GM18502 (cell line): ENCODE data around the gene POLK.
"Not testable (repeated sequence)": the region's sequence is repeated elsewhere in the genome, so short reads cannot be mapped to it uniquely, and the experiment has no call there.

Experiments used
- ATAC-seq: cut with Tn5 transposase; IDR thresholded peaks from one replicate; pipeline ENCODE4 v1.9.1; 2021; ENCODE audit warnings: mild to moderate bottlenecking; ENCODE audit not compliant: unreplicated experiment, poor library complexity

Gene POLK

DNA sequence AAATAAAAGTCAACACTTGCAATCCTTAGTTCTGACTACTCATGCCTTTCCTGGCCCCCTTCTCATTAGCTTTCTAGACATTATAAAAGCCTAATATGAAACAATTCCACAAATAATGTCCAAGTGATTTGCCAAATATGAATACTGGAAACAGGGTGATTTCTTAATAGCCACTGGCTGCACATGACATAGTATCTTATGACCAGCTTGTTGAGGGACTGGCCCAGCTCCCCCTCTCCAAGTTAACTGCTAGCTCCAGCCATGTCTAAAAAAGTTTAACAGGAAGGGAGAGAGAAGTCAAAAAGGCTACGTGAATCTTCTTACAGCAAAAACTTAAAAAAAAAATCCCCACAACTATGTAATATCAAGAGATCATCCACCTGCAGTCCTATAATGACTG lies 1.7 kb upstream of the POLK start:
- no peak for ATAC-seq

DNA sequence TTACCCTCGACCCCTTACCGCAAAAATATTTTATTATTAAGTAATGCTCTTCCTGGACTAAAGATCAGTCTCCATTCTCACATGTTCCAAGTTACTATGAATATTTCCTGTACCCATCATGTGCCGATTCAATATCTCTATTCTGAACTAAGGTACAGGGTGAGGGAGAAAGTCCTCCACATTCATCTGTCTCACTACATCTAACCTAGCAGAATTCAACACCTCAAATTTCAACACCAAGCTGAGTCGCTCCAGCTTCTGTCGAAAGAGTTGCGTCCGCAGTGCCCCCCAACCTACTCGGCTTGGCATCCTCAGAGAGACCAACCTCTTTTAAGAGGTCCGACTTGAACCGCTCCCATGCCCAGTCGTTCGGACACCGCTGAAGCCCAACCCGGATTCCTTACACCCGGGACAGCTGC lies 1.3 kb upstream of the POLK start:
- peak; percentile 5 for ATAC-seq

GRCh38 chr5:75510836-75511434 lies 756 bp upstream of the POLK start:
- peak; percentile 35 for ATAC-seq

DNA sequence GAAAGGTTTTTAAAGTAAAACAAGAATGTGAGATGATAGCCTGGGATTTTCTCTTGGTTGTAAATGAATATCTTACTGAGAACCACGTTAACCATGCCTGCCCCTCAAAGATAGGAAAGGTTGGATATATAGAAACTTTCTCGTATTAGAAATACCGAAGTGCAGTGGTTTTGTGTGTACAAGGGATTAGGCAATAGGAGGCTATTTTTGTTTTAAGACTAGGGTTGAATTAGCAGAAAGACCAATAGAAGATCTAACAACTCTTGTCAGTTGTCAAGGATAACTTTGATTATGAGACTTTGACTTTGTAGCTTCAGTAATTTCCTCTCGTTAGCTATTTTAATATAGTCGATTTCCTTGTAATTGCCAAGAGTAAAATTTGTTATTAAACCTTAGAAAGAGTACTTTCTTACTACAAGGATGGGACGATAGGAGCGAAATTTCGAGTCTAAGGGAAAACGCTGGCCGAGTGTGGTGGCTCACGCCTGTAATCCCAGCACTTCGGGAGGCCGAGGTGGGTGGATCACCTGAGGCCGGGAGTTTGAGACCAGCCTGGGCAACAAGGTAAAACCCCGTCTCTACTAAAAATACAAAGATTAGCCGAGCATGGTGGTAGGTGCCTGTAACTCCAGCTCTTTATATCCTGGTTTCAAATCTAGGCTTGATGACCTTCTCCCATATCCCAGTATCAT lies 838 bp downstream of the POLK start:
- ATAC-seq = no peak

DNA sequence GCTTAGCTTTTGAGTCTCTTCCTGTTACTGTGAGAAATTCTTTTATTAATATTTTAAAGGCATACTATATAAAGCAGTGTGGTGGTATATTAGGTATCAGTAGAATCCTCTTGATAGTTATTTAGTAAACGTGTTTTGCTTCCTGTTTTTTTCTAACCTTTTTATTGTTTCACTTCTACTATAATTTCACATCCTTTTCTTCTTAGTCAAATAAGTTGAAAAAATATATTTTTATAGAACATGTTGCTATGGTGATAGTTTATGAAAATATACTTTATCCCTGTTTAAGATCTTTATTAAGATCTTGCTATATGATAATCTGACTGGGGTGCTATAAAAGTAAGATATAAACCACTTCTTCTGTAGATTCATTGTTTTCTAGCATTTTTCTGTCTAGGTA lies 2.1 kb downstream of the POLK start:
- ATAC-seq = no peak

- no peak for ATAC-seq
These were observed 2.6 kb downstream of the POLK start for GRCh38 chr5:75514323-75514722.

GRCh38 chr5:75519761-75520160 lies 8.1 kb downstream of the POLK start:
- ATAC-seq = no peak

GRCh38 chr5:75521195-75521594 lies 9.5 kb downstream of the POLK start:
- ATAC-seq = no peak

GRCh38 chr5:75522025-75522424 lies 10.3 kb downstream of the POLK start:
- ATAC-seq = no peak

DNA sequence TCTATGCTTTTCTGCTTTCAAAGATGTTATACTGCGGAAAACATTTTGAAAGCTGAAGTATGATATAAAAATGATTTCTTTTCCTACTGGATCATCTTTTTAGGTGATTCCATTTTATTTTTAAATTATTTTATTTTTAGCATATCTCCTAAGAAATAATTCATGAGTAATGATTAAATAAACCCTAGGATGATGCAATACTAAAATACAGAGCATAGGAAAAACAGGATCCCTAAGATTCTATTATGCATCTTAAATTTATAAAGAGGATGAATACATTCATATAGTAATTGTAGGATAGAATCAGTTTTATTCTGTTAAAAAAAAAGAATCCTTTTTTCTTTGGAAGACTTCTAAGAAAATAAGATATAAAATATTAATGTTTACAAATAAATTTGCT lies 10.9 kb downstream of the POLK start:
- ATAC-seq = no peak

GRCh38 chr5:75523275-75523674 lies 11.6 kb downstream of the POLK start:
- ATAC-seq = no peak

DNA sequence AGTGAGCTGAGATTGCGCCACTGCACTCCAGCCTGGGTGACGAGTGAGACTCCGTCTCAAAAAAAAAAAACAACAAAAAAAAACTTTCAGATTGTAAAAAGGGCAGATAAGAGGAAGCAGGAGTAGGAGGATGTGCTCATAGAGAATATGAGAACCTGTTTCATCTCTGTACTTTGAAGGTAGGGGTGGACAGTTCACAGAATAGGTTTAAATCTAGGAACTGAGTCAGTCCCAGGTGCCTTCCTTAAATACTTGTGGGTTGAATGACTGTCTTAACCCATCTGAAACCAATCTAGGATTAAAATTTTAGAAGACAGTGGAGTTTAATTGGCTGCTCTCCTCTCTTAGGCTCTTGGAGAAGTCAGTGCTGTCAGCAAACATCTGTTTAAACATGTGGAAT lies 12.4 kb downstream of the POLK start:
- ATAC-seq = peak; percentile 95

DNA sequence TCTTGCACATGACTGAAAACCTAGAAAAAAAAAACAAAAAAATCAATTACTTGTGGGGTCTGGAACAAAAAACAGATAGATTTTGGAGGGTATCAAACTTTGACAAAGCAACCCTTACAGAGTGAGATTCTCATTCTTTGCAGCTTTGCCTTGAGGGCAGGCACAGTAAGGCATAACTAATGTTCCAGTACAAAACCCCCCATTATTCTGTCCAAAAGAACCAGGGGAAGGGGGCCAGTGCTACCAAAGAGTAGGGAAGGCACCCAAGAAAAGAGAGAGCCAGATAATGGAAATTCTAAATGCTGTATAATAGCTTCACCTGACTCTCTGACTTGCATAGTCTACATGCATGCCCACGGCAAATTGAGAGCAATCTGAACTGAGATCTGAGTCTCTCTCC lies 12.9 kb downstream of the POLK start:
- ATAC-seq = no peak

GRCh38 chr5:75525344-75525743 lies 13.7 kb downstream of the POLK start:
- no peak for ATAC-seq

- no peak for ATAC-seq
These were observed 14.4 kb downstream of the POLK start for GRCh38 chr5:75526070-75526469.

DNA sequence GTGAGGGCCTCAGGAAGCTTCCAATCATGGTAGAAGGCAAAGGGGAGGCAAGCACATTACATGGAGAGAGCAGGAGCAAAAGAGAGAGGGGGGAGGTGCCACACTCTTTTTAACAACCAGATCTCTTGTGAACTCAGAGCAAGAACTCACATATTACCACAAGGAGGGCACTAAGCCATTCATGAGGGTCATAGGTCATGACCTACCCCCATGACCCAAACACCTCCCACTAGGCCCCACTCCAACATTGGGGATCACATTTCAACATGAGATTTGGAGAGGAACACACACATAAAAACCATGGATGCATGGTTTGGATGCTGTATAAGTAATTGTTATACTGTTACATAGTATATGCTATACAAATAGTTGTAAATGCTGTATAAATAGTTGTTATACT lies 17.5 kb downstream of the POLK start:
- no peak for ATAC-seq

GRCh38 chr5:75532190-75532589 lies 20.5 kb downstream of the POLK start:
- ATAC-seq = no peak

- not testable (repeated sequence) for ATAC-seq
These were observed 22.0 kb downstream of the POLK start for GRCh38 chr5:75533716-75534115.

GRCh38 chr5:75534734-75535133 lies 23.0 kb downstream of the POLK start:
- no peak for ATAC-seq

GRCh38 chr5:75536147-75536546 lies 24.5 kb downstream of the POLK start:
- ATAC-seq = no peak

DNA sequence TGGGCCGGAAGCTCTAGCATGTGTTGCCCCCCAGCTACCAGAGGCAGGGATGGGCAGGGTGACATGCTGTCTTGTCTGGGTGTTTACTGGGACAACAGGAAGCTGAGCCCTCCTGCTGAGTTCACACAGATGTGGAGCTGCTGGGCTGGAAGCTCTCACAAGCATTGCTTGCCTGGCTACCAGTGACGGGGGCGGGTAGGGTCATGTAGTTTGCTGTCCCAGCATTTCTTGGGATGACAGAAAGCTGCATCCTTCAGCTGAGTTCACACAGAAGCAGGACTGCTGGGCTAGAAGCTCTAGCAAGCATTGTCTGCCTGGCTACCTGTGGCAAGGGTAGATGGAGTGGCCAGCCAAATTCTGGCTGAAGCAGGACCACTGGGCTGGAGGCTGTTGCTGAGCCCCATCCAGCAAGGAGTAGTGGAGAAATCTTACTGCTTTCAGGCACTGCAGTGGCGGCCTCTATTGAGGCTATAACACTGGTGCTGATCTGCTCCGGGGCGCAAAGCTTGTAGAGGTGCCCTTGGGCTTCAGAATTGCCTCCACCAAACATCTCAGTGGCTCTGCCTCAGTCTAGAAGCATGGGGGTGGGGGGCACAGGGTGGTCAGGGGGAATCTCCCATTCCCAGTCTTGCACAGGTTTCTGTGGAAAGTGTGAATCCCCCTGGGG lies 25.1 kb downstream of the POLK start:
- ATAC-seq = no peak

- ATAC-seq = no peak
These were observed 26.5 kb downstream of the POLK start for GRCh38 chr5:75538211-75538610.
